Measurements from ENCODE around the gene SMIM31.

SMIM31 gene

GRCh38 chr4:164753873-164754488, at the start of gene SMIM31:
SMIM31 (plus strand) TSS chr4:164754131; CDS start chr4:164770444, 16,313 bp downstream.
- DNase-seq (ENCODE audit: low spot score) = no peak

GRCh38 chr4:164706675-164707074, 47.3 kb upstream of the SMIM31 start:
- no peak for DNase-seq (ENCODE audit: low spot score)

GRCh38 chr4:164716901-164717300, 37.0 kb upstream of the SMIM31 start:
- no peak for DNase-seq (ENCODE audit: low spot score)

GRCh38 chr4:164718827-164719226, 35.1 kb upstream of the SMIM31 start:
- no peak for DNase-seq (ENCODE audit: low spot score)

- no peak for DNase-seq (ENCODE audit: low spot score)
These were observed 28.9 kb upstream of the SMIM31 start for GRCh38 chr4:164725066-164725465.

- no peak for DNase-seq (ENCODE audit: low spot score)
These were observed 23.1 kb upstream of the SMIM31 start for GRCh38 chr4:164730705-164731393.

- DNase-seq (ENCODE audit: low spot score) = peak; percentile 53
These were observed 22.0 kb upstream of the SMIM31 start for GRCh38 chr4:164731827-164732474.

- no peak for DNase-seq (ENCODE audit: low spot score)
These were observed 19.4 kb upstream of the SMIM31 start for GRCh38 chr4:164734484-164734883.

GRCh38 chr4:164748375-164748774, 5.6 kb upstream of the SMIM31 start:
- DNase-seq (ENCODE audit: low spot score) = no peak

- no peak for DNase-seq (ENCODE audit: low spot score)
These were observed 1.5 kb downstream of the SMIM31 start for GRCh38 chr4:164755432-164755831.

GRCh38 chr4:164756686-164757085, 2.8 kb downstream of the SMIM31 start:
- no peak for DNase-seq (ENCODE audit: low spot score)

GRCh38 chr4:164761241-164761640, 7.3 kb downstream of the SMIM31 start:
- no peak for DNase-seq (ENCODE audit: low spot score)

- no peak for DNase-seq (ENCODE audit: low spot score)
These were observed 7.9 kb downstream of the SMIM31 start for GRCh38 chr4:164761746-164762275.

- no peak for DNase-seq (ENCODE audit: low spot score)
These were observed 11.2 kb downstream of the SMIM31 start for GRCh38 chr4:164765096-164765495.

- no peak for DNase-seq (ENCODE audit: low spot score)
These were observed 11.9 kb downstream of the SMIM31 start for GRCh38 chr4:164765833-164766232.

- no peak for DNase-seq (ENCODE audit: low spot score)
These were observed 14.6 kb downstream of the SMIM31 start for GRCh38 chr4:164768516-164768915.

GRCh38 chr4:164770010-164770724, 16.2 kb downstream of the SMIM31 start:
- DNase-seq (ENCODE audit: low spot score) = no peak

- no peak for DNase-seq (ENCODE audit: low spot score)
These were observed 17.2 kb downstream of the SMIM31 start for GRCh38 chr4:164771088-164771487.

- no peak for DNase-seq (ENCODE audit: low spot score)
These were observed 18.1 kb downstream of the SMIM31 start for GRCh38 chr4:164772076-164772475.

- no peak for DNase-seq (ENCODE audit: low spot score)
These were observed 25.1 kb downstream of the SMIM31 start for GRCh38 chr4:164779080-164779479.

GRCh38 chr4:164779811-164780216, 25.9 kb downstream of the SMIM31 start:
- peak; percentile 18 for DNase-seq (ENCODE audit: low spot score)

- DNase-seq (ENCODE audit: low spot score) = no peak
These were observed 26.9 kb downstream of the SMIM31 start for GRCh38 chr4:164780839-164781238.

Measured in putamen (tissue), 1 donor.